Suprapubic skin (tissue), 4 donors: ENCODE measurements around the gene HEMGN. TPM values are rescaled to one million over a fixed set of nuclear protein-coding genes. Genes with fewer than 3 reads are reported as not detected.

Source experiments
- DNase-seq, 2 donors: peaks; one replicate each; pipeline ENCODE4 v3.0.0-alpha.2; 2019; ENCODE audit warnings: low spot score in 2 of 2
- H3K27ac ChIP-seq: fragments of 200-600 bp; sonication (generic); one replicate; pipeline ENCODE4 v1.5.1; 2019
- H3K27me3 ChIP-seq: fragments of 200-600 bp; sonication (generic); one replicate; pipeline ENCODE4 v1.5.1; 2019
- H3K36me3 ChIP-seq: fragments of 200-600 bp; sonication (generic); one replicate; pipeline ENCODE4 v1.5.1; 2019
- H3K4me1 ChIP-seq: fragments of 200-600 bp; sonication (generic); one replicate; pipeline ENCODE4 v1.5.1; 2019
- H3K4me3 ChIP-seq: fragments of 200-600 bp; sonication (generic); one replicate; pipeline ENCODE4 v1.5.1; 2019; ENCODE audit warnings: mild to moderate bottlenecking
- H3K9me3 ChIP-seq: fragments of 200-600 bp; sonication (generic); one replicate; pipeline ENCODE4 v1.5.1; 2019
- EP300 ChIP-seq: sonication (generic); formaldehyde crosslinking; IDR thresholded peaks from one replicate; pipeline ENCODE4 v1.6.1; 2017; ENCODE audit warnings: antibody characterized with exemption
- POLR2A ChIP-seq, 2 donors: fragments of 450-650 bp; IDR thresholded peaks; one replicate each; pipeline ENCODE4 v1.6.1; 2017; ENCODE audit warnings: antibody characterized with exemption in 2 of 2, mild to moderate bottlenecking in 2 of 2, moderate library complexity in 2 of 2
- POLR2AphosphoS5 ChIP-seq, 3 donors: sonication (generic); formaldehyde crosslinking; IDR thresholded peaks; one replicate each; pipeline ENCODE4 v1.6.1; 2017; ENCODE audit warnings: antibody characterized with exemption in 3 of 3
- WGBS: methylation state at CpG from one replicate; pipeline ENCODE4 v1.1.5; 2018; 5-methylcytosine and 5-hydroxymethylcytosine counted together
- total RNA-seq, 4 donors: library from RNA; depleted of rRNA; stranded (reverse); fragments of >200 nt; gene quantifications; one replicate each; pipeline ENCODE4 v1.1.0, GENCODE V29; 2016
- TF ChIP-seq, protein P1 (sequence below), 2 donors: fragments of 200-600 bp in 1 of 2; fragments of 450-650 bp in 1 of 2; sonication (generic) in 1 of 2; IDR thresholded peaks; one replicate each; pipeline ENCODE4 v1.5.1; 2016 to 2019; ENCODE audit warnings: antibody characterized with exemption in 2 of 2, mild to moderate bottlenecking in 1 of 2, moderate library complexity in 1 of 2

HEMGN gene
- total RNA-seq, 4 donors from 2014 or later = not detected

GRCh38 chr9:97934321-97935115 lies 3.5 kb downstream of the HEMGN start:
- no peak overlapping the region for H3K27ac ChIP-seq
- DNase-seq = no peak
- H3K27me3 ChIP-seq = peaks cover 10% of the 10 kb centered on the region
- H3K36me3 ChIP-seq = no peaks in the 10 kb centered on the region
- WGBS = 27% methylated on average over 6 of the region's 6 CpGs
- no peak overlapping the region for H3K4me3 ChIP-seq
- no peaks in the 10 kb centered on the region for H3K9me3 ChIP-seq
- TF ChIP-seq, protein P1, sequence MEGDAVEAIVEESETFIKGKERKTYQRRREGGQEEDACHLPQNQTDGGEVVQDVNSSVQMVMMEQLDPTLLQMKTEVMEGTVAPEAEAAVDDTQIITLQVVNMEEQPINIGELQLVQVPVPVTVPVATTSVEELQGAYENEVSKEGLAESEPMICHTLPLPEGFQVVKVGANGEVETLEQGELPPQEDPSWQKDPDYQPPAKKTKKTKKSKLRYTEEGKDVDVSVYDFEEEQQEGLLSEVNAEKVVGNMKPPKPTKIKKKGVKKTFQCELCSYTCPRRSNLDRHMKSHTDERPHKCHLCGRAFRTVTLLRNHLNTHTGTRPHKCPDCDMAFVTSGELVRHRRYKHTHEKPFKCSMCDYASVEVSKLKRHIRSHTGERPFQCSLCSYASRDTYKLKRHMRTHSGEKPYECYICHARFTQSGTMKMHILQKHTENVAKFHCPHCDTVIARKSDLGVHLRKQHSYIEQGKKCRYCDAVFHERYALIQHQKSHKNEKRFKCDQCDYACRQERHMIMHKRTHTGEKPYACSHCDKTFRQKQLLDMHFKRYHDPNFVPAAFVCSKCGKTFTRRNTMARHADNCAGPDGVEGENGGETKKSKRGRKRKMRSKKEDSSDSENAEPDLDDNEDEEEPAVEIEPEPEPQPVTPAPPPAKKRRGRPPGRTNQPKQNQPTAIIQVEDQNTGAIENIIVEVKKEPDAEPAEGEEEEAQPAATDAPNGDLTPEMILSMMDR (IDR thresholded peaks at IDR 0.05) = no peak
- TF ChIP-seq POLR2AphosphoS5 (IDR thresholded peaks at IDR 0.05) (no peak), POLR2A (IDR thresholded peaks at IDR 0.05) (no peak), EP300 (no peak)
- no peaks in the 10 kb centered on the region for H3K4me1 ChIP-seq

GRCh38 chr9:97933297-97933998 lies 4.5 kb downstream of the HEMGN start:
- DNase-seq = no peak
- H3K36me3 ChIP-seq = no peaks in the 10 kb centered on the region
- no peak overlapping the region for H3K27ac ChIP-seq
- no peak overlapping the region for H3K4me3 ChIP-seq
- H3K27me3 ChIP-seq = peaks cover 10% of the 10 kb centered on the region
- 84% methylated on average over 4 of the region's 4 CpGs for WGBS
- H3K9me3 ChIP-seq = no peaks in the 10 kb centered on the region
- TF ChIP-seq POLR2A (IDR thresholded peaks at IDR 0.05) = no peak
- no peak for TF ChIP-seq EP300
- TF ChIP-seq POLR2AphosphoS5 (IDR thresholded peaks at IDR 0.05) = no peak
- TF ChIP-seq, protein P1 (IDR thresholded peaks at IDR 0.05) = no peak
- no peaks in the 10 kb centered on the region for H3K4me1 ChIP-seq

GRCh38 chr9:97930972-97931371 lies 7.0 kb downstream of the HEMGN start:
- no peaks in the 10 kb centered on the region for H3K4me1 ChIP-seq
- H3K27ac ChIP-seq = no peak overlapping the region
- 53% methylated on average over 3 of the region's 3 CpGs for WGBS
- H3K9me3 ChIP-seq = no peaks in the 10 kb centered on the region
- DNase-seq = no peak
- peaks cover 20% of the 10 kb centered on the region for H3K27me3 ChIP-seq
- no peak overlapping the region for H3K4me3 ChIP-seq
- H3K36me3 ChIP-seq = no peaks in the 10 kb centered on the region
- TF ChIP-seq, protein P1 (IDR thresholded peaks at IDR 0.05) = no peak
- TF ChIP-seq POLR2AphosphoS5 (IDR thresholded peaks at IDR 0.05) (no peak), POLR2A (IDR thresholded peaks at IDR 0.05) (no peak)

- Histone ChIP-seq H3K27me3 (peaks cover 16% of the 10 kb centered on the region), H3K4me3 (no peak overlapping the region), H3K27ac (no peak overlapping the region), H3K36me3 (no peaks in the 10 kb centered on the region), H3K9me3 (no peaks in the 10 kb centered on the region), H3K4me1 (peaks cover under 1% of the 10 kb centered on the region)
- TF ChIP-seq, protein P1 (IDR thresholded peaks at IDR 0.05) = no peak
- TF ChIP-seq EP300 = no peak
- no peak for TF ChIP-seq POLR2AphosphoS5 (IDR thresholded peaks at IDR 0.05)
- no peak for TF ChIP-seq POLR2A (IDR thresholded peaks at IDR 0.05)
- WGBS = 67% methylated on average over 4 of the region's 4 CpGs
- no peak for DNase-seq
These were observed 8.9 kb downstream of the HEMGN start for GRCh38 chr9:97928986-97929604.
